GM23338 (cell line): ENCODE data around the gene GK. TPM values are rescaled to one million over a fixed set of nuclear protein-coding genes. Genes with fewer than 3 reads are reported as not detected.

Source experiments
- ATAC-seq: fragments of 200-7000 bp; cut with Tn5 transposase; 3 replicates; pipeline ENCODE4 v1.9.1; 2020
- DNase-seq: peaks from one replicate; pipeline ENCODE4 v3.0.0-alpha.2; 2015; ENCODE audit warnings: low spot score
- H2AFZ ChIP-seq: fragments of 200-600 bp; sonication (generic); 2 replicates; pipeline ENCODE4 v1.8.0; 2016; ENCODE audit warnings: antibody characterized with exemption, mild to moderate bottlenecking, moderate library complexity
- H3F3A ChIP-seq: fragments of 200-600 bp; sonication (generic); replicated peaks from 2 replicates; pipeline ENCODE4 v1.8.0; 2017; ENCODE audit warnings: antibody characterized with exemption, mixed run types, low read depth
- H3K27ac ChIP-seq: fragments of 200-600 bp; sonication (generic); 2 replicates; pipeline ENCODE4 v1.6.1; 2016; ENCODE audit warnings: low read depth
- H3K27me3 ChIP-seq: fragments of 200-600 bp; sonication (generic); 2 replicates; pipeline ENCODE4 v1.8.0; 2016; ENCODE audit warnings: mild to moderate bottlenecking, mixed run types, moderate library complexity; ENCODE audit not compliant: insufficient read depth
- H3K36me3 ChIP-seq: fragments of 200-600 bp; sonication (generic); 2 replicates; pipeline ENCODE4 v1.8.0; 2016; ENCODE audit warnings: mild to moderate bottlenecking; ENCODE audit not compliant: insufficient read depth
- H3K4me1 ChIP-seq: fragments of 200-600 bp; sonication (generic); 2 replicates; pipeline ENCODE4 v1.8.0; 2016; ENCODE audit warnings: mild to moderate bottlenecking, moderate library complexity; ENCODE audit not compliant: insufficient read depth
- H3K4me2 ChIP-seq: fragments of 200-600 bp; sonication (generic); 2 replicates; pipeline ENCODE4 v1.7.1; 2017; ENCODE audit warnings: mixed run types
- H3K4me3 ChIP-seq: fragments of 200-600 bp; sonication (generic); 2 replicates; pipeline ENCODE4 v1.6.1; 2016; ENCODE audit warnings: mixed run types
- H3K79me2 ChIP-seq: fragments of 200-600 bp; sonication (generic); replicated peaks from 2 replicates; pipeline ENCODE4 v1.8.0; 2017; ENCODE audit warnings: mild to moderate bottlenecking; ENCODE audit not compliant: insufficient read depth
- H3K9me2 ChIP-seq: fragments of 200-600 bp; sonication (generic); 2 replicates; pipeline ENCODE4 v1.8.0; 2017; ENCODE audit not compliant: insufficient read depth
- H4K20me1 ChIP-seq: fragments of 200-600 bp; sonication (generic); replicated peaks from 2 replicates; pipeline ENCODE4 v1.8.0; 2017; ENCODE audit warnings: mild to moderate bottlenecking; ENCODE audit not compliant: insufficient read depth
- H3K27ac Mint-ChIP-seq: 2 replicates; pipeline ENCODE4 v1.8.0; 2020; ENCODE audit warnings: inconsistent platforms, mild to moderate bottlenecking, moderate library complexity, mixed read lengths
- H3K27me3 Mint-ChIP-seq: 3 replicates; pipeline ENCODE4 v1.8.0; 2022; ENCODE audit warnings: low read depth, mild to moderate bottlenecking, moderate library complexity, mixed read lengths, inconsistent platforms; ENCODE audit not compliant: insufficient read depth, poor library complexity
- H3K36me3 Mint-ChIP-seq: 3 replicates; pipeline ENCODE4 v1.8.0; 2021; ENCODE audit warnings: low read depth, mild to moderate bottlenecking, inconsistent platforms, moderate library complexity, mixed read lengths
- H3K4me1 Mint-ChIP-seq: 3 replicates; pipeline ENCODE4 v1.8.0; 2020; ENCODE audit warnings: mild to moderate bottlenecking, inconsistent platforms, mixed read lengths
- H3K4me3 Mint-ChIP-seq: 3 replicates; pipeline ENCODE4 v1.8.0; 2021; ENCODE audit warnings: moderate library complexity, mild to moderate bottlenecking, inconsistent platforms, mixed read lengths
- H3K9me3 Mint-ChIP-seq: 3 replicates; pipeline ENCODE4 v1.8.0; 2020; ENCODE audit warnings: moderate library complexity, mild to moderate bottlenecking, inconsistent platforms, mixed read lengths
- EZH2 ChIP-seq: fragments of 200-600 bp; sonication (generic); IDR thresholded peaks from one replicate; pipeline ENCODE4 v1.8.0; 2017; ENCODE audit warnings: antibody characterized with exemption, mild to moderate bottlenecking, low read depth; ENCODE audit not compliant: unreplicated experiment
- EZH2phosphoT487 ChIP-seq: fragments of 200-600 bp; sonication (generic); IDR thresholded peaks from one replicate; pipeline ENCODE4 v1.8.1; 2018; ENCODE audit warnings: antibody characterized with exemption; ENCODE audit not compliant: unreplicated experiment
- REST ChIP-seq: IDR thresholded peaks from one replicate; pipeline ENCODE4 v1.6.1; 2018; ENCODE audit warnings: antibody characterized with exemption; ENCODE audit not compliant: unreplicated experiment
- STAT1 ChIP-seq: IDR thresholded peaks from one replicate; pipeline ENCODE4 v1.6.1; 2016; ENCODE audit warnings: antibody characterized with exemption; ENCODE audit not compliant: unreplicated experiment
- polyA plus RNA-seq: library from polyadenylated mRNA; unstranded; fragments of >200 nt; fragmentation: Nextera tagmentation; extraction: Ambion mirVana; gene quantifications from 2 replicates; pipeline ENCODE4 v1.2.1, GENCODE V29; 2016
- total RNA-seq: library from RNA; depleted of rRNA; stranded (reverse); fragments of >200 nt; shearing (Covaris generic); gene quantifications from 2 replicates; pipeline ENCODE4 v1.2.3, GENCODE V29; 2014
- TF ChIP-seq, protein P1 (sequence below): fragments of 250-450 bp; sonication (Bioruptor Pico); IDR thresholded peaks from 2 replicates; pipeline ENCODE4 v1.5.0; 2020; ENCODE audit warnings: mild to moderate bottlenecking, moderate library complexity

The GK gene
- total and polyA plus RNA-seq, 2 experiments from 2014 or later, result 8.4 to 10.8 TPM

DNA sequence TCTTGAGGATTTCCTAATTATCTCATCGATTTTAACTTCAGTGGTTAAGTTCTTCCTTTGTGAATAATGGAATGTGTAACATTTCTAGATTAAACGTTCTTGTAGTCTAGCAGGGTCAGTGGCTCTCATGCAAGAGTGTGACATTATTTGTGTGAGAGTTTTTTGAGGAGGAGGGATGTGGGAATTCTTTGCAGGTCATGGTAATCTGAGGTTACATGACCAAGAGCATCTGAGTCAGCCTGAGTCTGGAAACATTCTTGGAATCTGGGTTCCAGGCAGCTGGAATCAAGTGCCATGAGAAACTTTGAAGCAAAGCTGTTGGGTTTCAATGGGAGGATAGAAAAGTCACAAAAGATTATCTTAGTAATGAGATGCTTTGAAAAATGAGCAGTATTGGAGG lies 49.5 kb downstream of the GK start (continued):
- TF ChIP-seq, protein P1, sequence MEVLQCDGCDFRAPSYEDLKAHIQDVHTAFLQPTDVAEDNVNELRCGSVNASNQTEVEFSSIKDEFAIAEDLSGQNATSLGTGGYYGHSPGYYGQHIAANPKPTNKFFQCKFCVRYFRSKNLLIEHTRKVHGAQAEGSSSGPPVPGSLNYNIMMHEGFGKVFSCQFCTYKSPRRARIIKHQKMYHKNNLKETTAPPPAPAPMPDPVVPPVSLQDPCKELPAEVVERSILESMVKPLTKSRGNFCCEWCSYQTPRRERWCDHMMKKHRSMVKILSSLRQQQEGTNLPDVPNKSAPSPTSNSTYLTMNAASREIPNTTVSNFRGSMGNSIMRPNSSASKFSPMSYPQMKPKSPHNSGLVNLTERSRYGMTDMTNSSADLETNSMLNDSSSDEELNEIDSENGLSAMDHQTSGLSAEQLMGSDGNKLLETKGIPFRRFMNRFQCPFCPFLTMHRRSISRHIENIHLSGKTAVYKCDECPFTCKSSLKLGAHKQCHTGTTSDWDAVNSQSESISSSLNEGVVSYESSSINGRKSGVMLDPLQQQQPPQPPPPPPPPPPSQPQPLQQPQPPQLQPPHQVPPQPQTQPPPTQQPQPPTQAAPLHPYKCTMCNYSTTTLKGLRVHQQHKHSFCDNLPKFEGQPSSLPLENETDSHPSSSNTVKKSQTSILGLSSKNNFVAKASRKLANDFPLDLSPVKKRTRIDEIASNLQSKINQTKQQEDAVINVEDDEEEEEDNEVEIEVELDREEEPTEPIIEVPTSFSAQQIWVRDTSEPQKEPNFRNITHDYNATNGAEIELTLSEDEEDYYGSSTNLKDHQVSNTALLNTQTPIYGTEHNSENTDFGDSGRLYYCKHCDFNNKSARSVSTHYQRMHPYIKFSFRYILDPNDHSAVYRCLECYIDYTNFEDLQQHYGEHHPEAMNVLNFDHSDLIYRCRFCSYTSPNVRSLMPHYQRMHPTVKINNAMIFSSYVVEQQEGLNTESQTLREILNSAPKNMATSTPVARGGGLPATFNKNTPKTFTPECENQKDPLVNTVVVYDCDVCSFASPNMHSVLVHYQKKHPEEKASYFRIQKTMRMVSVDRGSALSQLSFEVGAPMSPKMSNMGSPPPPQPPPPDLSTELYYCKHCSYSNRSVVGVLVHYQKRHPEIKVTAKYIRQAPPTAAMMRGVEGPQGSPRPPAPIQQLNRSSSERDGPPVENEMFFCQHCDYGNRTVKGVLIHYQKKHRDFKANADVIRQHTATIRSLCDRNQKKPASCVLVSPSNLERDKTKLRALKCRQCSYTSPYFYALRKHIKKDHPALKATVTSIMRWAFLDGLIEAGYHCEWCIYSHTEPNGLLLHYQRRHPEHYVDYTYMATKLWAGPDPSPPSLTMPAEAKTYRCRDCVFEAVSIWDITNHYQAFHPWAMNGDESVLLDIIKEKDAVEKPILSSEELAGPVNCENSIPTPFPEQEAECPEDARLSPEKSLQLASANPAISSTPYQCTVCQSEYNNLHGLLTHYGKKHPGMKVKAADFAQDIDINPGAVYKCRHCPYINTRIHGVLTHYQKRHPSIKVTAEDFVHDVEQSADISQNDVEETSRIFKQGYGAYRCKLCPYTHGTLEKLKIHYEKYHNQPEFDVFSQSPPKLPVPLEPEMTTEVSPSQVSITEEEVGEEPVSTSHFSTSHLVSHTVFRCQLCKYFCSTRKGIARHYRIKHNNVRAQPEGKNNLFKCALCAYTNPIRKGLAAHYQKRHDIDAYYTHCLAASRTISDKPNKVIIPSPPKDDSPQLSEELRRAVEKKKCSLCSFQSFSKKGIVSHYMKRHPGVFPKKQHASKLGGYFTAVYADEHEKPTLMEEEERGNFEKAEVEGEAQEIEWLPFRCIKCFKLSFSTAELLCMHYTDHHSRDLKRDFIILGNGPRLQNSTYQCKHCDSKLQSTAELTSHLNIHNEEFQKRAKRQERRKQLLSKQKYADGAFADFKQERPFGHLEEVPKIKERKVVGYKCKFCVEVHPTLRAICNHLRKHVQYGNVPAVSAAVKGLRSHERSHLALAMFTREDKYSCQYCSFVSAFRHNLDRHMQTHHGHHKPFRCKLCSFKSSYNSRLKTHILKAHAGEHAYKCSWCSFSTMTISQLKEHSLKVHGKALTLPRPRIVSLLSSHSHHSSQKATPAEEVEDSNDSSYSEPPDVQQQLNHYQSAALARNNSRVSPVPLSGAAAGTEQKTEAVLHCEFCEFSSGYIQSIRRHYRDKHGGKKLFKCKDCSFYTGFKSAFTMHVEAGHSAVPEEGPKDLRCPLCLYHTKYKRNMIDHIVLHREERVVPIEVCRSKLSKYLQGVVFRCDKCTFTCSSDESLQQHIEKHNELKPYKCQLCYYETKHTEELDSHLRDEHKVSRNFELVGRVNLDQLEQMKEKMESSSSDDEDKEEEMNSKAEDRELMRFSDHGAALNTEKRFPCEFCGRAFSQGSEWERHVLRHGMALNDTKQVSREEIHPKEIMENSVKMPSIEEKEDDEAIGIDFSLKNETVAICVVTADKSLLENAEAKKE (CRISPR knock-in tag), result no peak

DNA sequence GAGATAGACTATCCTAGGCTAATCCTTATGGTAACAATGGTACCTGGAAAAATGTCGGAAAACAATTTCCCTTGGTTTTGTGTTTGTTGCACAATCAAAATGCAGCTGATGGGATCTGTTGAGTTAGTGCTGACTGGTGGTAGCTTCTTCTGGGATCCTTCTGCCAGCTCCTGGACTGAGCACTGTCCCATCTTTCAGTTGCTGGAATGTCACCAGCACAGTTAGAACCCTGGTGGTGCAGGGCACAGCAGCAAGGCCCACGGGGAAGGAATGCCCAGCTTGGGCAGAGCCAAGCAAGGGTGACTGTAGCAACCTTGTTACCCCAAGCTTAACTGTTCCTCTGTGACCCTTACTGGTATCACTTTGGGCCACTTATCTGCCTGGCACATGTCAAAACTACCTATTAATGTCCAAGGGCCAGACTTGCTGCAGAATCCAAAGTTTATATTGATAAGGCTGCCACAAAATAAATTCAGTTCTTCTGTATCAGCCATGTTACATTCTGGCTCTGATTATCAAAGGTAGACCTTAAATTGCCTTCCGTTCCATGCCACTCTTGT lies 53.1 kb downstream of the GK start:
- no peak for DNase-seq
- no peaks in the 10 kb centered on the region for H3K36me3 ChIP-seq
- TF ChIP-seq EZH2 (no peak), STAT1 (no peak), REST (no peak), EZH2phosphoT487 (no peak)
- TF ChIP-seq, protein P1 (CRISPR knock-in tag), result no peak

More for the DNA sequence above, 53.1 kb downstream of the GK start:
- H3K4me1 ChIP-seq, result no peaks in the 10 kb centered on the region
- no peaks in the 10 kb centered on the region for H3F3A ChIP-seq
- H3K9me3 Mint-ChIP-seq, result no peaks in the 10 kb centered on the region
- no peak overlapping the region for H3K4me2 ChIP-seq
- no peaks in the 10 kb centered on the region for H3K4me1 Mint-ChIP-seq
- no peaks in the 10 kb centered on the region for H3K79me2 ChIP-seq
- no peak overlapping the region for H3K4me3 Mint-ChIP-seq
- no peaks in the 10 kb centered on the region for H4K20me1 ChIP-seq
- H3K27me3 ChIP-seq, result no peaks in the 10 kb centered on the region
- H2AFZ ChIP-seq, result no peak overlapping the region
- H3K27ac Mint-ChIP-seq, result 0 out of 2 replicates have a peak overlapping the region, but pooled peaks have one; percentile 68
- no peaks in the 10 kb centered on the region for H3K9me2 ChIP-seq
- no peaks in the 10 kb centered on the region for H3K36me3 Mint-ChIP-seq
- no peak overlapping the region for H3K4me3 ChIP-seq
- no peak for ATAC-seq
- H3K27ac ChIP-seq, result no peak overlapping the region
- no peaks in the 10 kb centered on the region for H3K27me3 Mint-ChIP-seq
